ENCODE data around the gene TAP2. TPM values are rescaled to one million over a fixed set of nuclear protein-coding genes. Genes with fewer than 3 reads are reported as not detected.

The TAP2 gene
- total and polyA plus RNA-seq, 10 of the 15 experiments (the other 5 are each of a cell fraction or from before 2014, with no cell fraction given): 5.3 to 77.2 (median 35.3) TPM

- TF ChIP-seq MAX (IDR thresholded peaks at IDR 0.05; ENCODE audit: low read depth, low read length) (no peak; the same call in 1 of the 2 replicates), RAD51 (IDR thresholded peaks at IDR 0.05) (no peak), CREB1 (IDR thresholded peaks at IDR 0.05; ENCODE audit: low read depth) (peak; percentile 98), STAT1 (conservative IDR thresholded peaks at IDR 0.05) (peak; percentile 76; the same call in 1 of the 2 replicates), ZBTB33 (IDR thresholded peaks at IDR 0.05) (no peak), HDAC6 (IDR thresholded peaks at IDR 0.05; ENCODE audit: unreplicated experiment) (no peak), REST (IDR thresholded peaks at IDR 0.05; ENCODE audit: low read depth, low read length) (peak; percentile 76), TAF1 (IDR thresholded peaks at IDR 0.05; ENCODE audit: borderline replicate concordance, low read depth, low read length) (peak; percentile 71; the same call in 1 of the 2 replicates), POLR2A (IDR thresholded peaks at IDR 0.05; ENCODE audit: low read depth, low read length) (peak; percentile 83), TCF12 (IDR thresholded peaks at IDR 0.05; ENCODE audit: low read depth, low read length) (0 out of 2 replicates have a peak, but pooled peaks have one; percentile 8), BRCA1 (IDR thresholded peaks at IDR 0.05; ENCODE audit: low read depth, low read length) (no peak), EED (IDR thresholded peaks at IDR 0.05; ENCODE audit: low read depth) (peak; percentile 83), RAD21 (IDR thresholded peaks at IDR 0.05; ENCODE audit: insufficient read depth, low read depth, low read length) (peak; percentile 78), E2F8 (IDR thresholded peaks at IDR 0.05; ENCODE audit: low read depth, partially characterized antibody) (peak; percentile 43), ZNF217 (IDR thresholded peaks at IDR 0.05) (peak; percentile 11; the same call in 1 of the 2 replicates), ZZZ3 (IDR thresholded peaks at IDR 0.05; ENCODE audit: control insufficient read depth, insufficient read length, low read depth) (no peak), IKZF2 (IDR thresholded peaks at IDR 0.05) (peak; percentile 90)
Measured at GRCh38 chr6:32853541-32854375, 15.2 kb upstream of the TAP2 start, which contains the start of the genes PSMB9 and TAP1 (continued).

All from GM12878 (cell line).